ENCODE data around the gene UGT2B11.
"Not testable (repeated sequence)": the region's sequence is repeated elsewhere in the genome, so short reads cannot be mapped to it uniquely, and the experiment has no call there.

Gene UGT2B11

GRCh38 chr4:69170233-69171134 is 44.1 kb downstream of the UGT2B11 start:
- in situ Hi-C loops (cut with MboI; ENCODE audit: low sequenced_read_pairs): not testable (repeated sequence)

DNA sequence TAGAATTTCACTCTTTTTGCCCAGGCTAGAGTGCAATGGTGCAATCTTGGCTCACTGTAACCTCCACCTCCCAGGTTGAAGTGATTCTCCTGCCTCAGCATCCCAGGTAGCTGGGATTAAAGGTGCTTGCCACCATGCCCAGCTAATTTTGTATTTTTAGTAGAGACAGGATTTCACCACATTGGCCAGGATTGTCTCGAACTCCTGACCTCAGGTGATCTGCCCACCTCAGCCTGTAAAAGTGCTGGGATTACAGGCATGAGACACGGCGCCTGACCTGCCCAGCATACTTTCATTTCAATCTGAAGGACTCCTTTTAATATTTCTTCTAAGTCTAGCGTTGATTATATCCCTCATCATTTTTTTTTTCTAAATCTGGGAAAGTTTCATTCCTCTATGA is 45.4 kb downstream of the UGT2B11 start:
- in situ Hi-C loops (cut with MboI; ENCODE audit: low sequenced_read_pairs): not testable (repeated sequence)

DNA sequence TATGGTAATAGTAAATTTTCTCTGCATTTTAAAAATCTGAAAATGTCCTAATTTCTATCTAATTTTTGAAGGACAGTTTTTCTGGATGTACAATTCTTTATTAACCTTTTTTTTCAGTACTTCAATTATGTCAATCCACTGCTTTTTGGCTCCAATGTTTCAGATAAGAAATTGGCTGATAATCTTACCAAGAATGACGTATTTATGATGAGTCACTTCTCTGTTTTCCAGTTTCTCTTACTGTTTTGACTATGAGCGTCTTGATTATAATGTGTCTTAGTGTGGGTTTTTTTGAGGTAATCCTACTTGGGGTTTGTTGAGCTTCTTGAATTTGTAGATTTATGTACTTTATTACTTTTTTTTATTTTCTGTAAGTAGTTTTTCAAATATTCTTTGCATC is 47.2 kb downstream of the UGT2B11 start:
- in situ Hi-C loops (cut with MboI; ENCODE audit: low sequenced_read_pairs): no loop called here

GRCh38 chr4:69166376-69166775 is 48.2 kb downstream of the UGT2B11 start:
- in situ Hi-C loops (cut with MboI; ENCODE audit: low sequenced_read_pairs): not testable (repeated sequence)

DNA sequence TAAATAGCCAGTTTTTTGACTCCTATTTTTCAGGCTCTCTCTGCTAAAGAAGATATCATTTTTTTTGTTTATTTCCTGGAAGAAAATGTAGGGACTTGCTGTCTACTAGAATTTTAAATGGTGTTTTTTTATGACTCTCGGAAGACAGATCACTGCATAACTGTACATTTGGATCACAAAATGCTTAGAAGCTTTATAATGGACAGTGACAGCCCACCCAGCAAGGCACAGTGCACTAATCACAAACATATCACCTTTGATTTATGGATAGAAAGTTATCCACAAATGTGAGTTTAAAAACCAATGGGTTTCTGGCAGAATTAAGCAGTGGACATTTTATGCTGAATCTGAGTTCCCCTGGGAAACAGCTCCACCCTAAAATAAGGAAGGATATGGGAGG is 48.8 kb downstream of the UGT2B11 start:
- in situ Hi-C loops (cut with MboI; ENCODE audit: low sequenced_read_pairs): not testable (repeated sequence)

DNA sequence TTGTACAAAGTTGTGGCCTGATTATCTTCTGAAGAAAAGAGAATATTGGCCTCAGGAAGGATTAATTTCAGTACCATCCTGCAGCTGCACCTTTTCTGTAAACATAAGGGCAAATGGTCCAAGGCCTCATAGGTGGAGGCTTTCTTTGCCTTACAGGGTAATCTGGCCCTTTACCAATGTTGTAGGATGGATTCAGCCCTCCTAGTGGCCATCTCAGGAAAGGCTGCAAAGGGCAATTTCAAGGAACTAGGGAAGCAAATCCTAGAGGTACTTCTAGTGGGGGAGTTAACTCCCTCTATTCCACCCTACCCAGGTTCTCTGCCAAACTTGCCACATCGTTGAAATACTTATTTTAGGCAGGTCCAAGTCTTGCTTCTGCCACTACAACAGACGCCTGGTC is 57.6 kb downstream of the UGT2B11 start:
- in situ Hi-C loops (cut with MboI; ENCODE audit: low sequenced_read_pairs): no loop called here

- in situ Hi-C loops (cut with MboI; ENCODE audit: low sequenced_read_pairs): no loop called here
These were observed 60.5 kb downstream of the UGT2B11 start for GRCh38 chr4:69154021-69154420.

Measured in HL-60/S4 treated with phorbol 12-myristate 13-acetate at 8.2 ng/mL for 4 days and 3 days (cell line).